Stimulated activated CD4-positive, alpha-beta T cell treated with anti-CD3 and anti-CD28 coated beads, Interleukin-1b, Interleukin-23, amount 100 ng/mL, for 48 hours (primary cell): Measurements from ENCODE around the gene ELMO1.

ENCODE experiments used
- DNase-seq: peaks from one replicate; pipeline ENCODE4 v3.0.0-alpha.2; 2020

ELMO1 gene

DNA sequence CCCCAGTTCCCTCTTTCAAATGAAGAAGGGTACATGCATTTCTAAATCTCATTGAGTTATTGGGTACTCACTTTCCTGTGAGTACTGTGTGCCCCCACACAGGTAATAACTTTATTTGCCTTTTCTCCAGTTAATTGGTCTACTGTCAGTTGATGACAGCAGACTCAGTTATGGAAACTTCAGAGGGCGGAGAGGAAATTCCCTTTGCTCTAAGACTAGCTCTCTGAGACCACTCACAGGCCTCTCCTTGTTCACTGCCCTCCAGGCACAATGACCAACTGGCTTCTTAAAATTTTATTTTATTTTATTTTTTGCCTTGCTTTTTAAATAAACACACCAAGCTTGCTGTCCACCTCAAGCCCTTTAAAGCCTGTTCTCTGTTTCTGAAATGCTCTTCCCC is 488.6 kb downstream of the ELMO1 start:
- DNase-seq, result no peak

DNA sequence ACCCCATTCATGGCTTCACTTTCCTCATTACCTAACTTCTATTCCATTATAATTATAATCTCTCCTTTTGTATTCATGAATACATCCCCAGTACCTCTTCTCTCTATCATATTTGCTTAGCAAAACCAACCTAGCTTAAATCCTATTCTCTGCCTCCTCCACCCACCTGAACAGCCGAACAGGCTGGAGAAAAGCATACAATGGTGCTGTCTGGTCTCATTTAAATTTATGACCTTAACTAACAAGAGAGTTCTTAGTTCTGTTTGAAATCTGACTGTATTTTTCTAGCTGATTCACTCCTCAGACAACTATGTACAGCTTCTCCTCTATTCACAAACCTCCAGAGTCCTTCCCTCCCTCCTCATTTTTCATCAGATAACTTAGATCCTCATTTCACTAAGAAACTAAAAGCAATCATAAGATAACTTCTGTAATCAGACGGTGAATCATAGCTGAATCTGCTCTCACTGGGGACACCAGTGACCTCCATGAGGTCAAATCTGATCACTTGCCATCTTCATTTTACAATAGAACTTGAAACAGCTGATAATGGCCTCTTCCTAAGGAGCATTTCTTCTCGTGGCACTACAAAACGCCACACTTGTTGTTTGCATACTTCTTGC is 490.4 kb downstream of the ELMO1 start:
- DNase-seq, result no peak

DNA sequence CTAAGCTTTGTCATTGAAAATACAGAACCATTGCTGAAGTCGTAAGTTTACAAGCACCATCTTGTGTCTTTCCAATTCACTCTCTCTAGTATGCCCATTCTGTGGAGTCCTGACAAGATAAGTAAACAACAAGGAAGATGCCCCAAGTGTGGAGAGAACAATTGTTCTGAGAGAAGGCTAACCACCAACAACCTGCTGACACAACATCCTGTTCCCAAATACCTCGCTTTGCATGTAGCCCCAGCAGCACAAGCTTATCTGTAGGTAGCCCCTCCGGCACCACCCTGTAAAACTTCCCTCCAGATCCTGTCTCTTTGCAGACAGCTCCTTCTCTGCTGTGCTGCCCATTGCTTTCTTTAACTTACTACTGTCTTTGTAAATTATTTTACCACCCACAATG is 491.0 kb downstream of the ELMO1 start:
- no peak for DNase-seq

DNA sequence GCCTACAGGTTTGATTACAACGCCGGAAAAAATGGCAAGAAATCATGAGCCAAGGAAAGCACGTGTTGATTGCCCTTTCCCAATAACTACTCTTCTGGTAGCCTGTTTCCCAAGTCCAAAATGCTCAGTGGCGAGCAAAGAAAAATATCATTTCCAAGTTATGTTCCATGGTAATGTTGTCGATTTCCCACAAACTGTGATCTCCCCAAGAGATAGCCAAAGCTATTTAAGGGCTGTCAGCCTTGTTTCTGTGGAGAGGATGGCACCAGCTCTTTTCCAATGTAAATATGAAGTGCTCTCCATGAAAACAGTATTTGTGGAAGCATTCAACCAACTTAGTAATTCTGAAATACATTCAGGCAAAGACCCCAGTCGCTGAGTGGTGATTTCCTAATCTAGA is 491.9 kb downstream of the ELMO1 start:
- no peak for DNase-seq

DNA sequence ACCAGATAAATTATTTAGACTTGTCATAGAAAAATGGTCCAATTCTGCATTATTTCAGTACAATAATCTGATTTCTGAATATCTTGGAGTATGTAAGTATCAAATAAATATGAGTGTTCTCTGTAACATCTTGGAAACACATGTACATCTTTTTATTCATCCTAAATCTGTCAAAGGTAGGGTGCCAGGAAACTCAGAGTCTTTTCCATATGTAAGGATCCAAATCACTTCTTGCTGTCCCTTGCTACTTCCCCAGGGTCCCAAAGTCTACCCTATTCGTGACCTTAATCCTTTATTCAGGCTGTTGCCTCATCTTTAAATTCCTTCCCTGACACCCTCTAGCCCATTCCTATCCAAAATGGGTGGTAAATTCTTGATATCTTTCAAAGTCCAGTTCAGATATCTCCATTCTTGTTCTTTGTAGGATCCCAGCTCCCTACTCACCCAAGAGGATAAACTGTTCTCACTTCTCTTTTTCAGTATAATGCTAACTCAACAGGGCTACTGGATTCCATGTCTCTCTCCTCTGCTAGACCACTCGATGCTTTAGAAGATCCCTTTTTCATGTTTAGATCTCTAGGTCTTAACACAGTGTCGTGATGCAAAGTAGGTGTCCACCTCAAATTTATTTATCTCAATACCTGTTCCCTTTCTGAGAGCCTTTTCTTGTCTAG is 493.1 kb downstream of the ELMO1 start:
- DNase-seq, result no peak

DNA sequence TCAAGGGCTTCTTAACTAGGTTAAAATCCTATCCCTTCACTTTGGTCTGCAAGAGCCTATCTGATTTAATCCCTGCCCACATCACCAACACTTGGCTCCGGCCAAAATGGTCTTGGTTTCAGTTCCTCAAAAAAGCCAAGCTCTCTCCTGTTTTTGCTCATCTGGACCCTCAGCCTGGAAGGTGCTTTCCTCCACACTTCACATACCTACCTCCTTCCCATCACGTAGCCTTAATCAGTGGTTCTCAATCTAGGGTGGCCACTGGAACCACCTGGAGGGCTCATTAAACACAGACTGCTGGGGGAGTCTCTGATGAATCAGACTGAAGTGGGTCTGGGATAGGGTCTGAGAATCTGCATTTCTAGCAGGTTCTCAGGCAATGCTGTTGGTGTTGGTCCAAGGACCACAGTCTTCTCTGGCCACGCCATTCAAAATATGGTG is 497.4 kb downstream of the ELMO1 start:
- no peak for DNase-seq

DNA sequence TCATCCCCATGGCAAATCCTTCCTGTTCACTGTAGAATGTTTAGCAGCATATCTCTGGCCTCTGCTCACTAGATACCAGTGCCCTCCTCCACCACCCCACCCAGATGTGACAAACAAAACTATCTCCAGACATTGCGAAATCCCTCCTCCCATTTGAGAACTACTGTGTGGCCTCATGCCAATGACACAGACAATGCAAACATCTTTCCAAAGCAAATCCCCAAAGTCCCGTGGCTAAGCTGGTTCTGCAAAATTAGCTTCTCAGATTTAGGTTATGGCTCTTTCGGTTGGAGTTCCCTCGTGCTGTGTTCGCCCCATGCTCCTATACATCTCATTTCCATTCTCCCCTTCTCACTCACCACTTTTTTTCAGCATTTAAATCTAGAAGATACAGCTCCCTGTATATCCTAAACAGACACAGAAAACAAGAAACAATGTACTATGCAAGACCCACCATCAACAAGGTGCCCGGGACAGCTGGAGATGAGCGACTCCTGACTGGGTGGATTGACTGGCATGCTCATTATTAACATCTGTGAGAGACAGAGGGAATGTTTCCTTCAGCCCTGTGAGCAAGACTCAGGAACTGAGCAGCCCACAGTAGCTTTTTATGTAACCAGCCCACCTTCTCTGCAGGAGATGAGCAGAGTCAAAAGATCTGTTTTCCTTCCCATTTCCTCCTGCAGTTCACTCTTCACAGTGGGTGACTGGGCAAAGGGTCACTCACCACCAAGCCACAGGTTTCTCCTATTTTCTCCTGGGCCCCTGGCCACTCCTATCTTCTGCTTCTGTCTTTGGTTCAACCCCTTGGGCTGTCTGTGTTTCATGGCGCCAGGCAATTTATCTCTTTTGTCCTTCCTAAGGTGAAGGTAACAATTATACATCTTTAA is 498.7 kb downstream of the ELMO1 start:
- no peak for DNase-seq

DNA sequence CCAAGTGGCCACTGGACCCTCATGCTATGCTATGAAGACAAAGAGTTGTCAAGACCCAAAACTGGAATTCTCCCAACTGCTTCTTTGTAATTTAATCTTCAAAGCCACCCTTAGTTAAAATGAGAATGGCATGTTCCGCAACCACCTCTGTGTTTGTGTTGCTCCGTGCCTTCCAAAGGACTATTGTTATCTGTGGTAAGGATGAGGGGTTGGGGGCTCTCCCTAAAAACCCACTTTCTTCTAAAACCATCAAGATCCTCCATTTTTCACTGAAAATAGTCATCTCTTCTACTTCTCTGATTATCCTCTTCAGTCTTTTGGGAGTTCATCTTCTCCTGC is 502.3 kb downstream of the ELMO1 start:
- DNase-seq, result no peak

DNA sequence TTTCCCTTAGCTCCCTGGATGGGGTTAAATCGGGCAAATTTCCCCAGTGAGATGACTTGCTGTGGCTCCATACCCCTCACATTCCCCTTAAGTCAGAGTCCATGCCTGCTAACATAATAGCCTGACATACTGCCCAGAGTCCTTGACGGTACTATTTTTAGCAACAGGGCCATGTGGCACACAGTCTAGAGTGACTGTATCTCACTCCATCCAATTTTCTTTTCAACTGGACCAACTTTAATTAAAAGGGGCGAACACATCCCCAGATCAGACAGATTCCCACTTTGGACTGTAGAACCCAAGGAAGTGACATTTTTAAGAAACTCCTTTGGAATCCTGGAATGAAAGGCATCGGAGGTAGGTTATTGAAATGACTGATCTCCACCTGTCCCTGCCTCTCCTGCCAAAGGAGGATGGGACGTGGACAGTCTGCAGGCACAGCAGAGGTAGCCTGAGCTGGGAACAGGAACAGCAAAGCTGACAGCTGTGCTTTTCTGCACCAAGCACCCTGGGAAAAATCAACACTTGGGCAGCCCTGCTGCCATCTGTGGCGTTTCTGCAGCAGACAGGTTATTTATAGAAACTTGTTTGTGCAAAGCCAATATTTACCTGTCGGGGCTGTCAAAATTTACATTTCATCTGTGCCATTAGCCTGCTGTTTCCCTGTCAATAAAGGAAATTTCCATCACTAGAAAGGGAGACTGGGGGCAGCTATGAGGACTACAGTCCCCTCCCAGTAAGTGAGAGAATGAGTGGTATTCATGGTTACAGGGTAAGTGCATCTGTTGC is 502.9 kb downstream of the ELMO1 start:
- DNase-seq, result no peak

DNA sequence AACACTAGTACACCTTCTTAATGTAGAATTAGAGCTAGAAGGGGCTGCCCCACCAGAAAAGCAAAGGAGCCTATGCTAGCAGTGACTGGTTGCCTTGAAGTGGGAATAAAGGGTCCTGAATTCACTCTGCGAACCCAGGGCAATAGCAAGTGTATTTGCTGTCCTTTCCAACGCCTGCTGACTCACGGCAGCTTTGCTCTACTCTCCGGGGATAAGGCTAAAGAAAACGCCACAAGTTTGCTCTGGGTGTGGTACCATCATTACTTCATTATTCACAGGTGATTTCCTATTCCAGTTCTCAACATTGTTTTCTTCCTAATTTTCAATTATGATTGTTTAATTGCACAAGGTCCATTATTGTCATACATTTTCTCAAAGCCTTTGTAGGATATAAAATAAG is 503.8 kb downstream of the ELMO1 start:
- no peak for DNase-seq

DNA sequence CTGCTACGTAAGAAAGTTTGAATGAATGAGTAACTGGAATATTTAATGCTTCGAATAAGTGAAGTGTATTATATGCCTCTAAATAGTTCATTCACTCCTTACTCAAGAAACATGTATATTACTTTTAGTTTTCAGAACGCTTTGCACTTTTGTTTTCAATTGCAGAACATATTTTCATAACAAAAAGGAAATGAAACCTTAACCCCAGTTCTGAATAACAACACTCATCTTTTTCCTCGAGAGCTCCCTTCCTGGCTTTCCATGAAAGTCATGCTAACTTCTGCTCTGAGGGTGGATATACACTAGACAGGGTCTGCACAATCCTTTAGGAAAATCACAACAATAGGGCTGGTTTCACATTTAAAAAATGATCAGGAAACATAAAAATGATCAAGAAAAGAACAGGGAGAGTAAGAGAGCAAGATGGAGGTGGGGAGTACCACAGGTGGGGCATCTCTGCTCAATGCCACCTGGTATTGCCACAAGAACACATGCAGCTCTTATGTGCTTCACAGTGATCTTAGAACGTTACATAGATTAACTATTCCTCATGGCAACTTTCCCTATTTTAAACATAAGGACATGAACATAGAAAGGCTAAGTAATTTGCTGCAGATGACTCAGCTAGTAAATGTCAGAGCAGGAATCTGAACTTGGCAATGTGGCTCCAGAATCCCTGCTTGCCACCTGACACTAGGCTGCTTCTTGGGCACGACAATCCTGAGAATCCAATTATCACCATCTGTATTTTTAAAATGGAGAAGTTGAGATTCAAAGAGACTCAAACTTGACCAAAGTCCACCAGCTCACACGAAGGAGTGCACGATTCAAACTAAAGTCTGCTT is 504.9 kb downstream of the ELMO1 start:
- DNase-seq, result no peak

DNA sequence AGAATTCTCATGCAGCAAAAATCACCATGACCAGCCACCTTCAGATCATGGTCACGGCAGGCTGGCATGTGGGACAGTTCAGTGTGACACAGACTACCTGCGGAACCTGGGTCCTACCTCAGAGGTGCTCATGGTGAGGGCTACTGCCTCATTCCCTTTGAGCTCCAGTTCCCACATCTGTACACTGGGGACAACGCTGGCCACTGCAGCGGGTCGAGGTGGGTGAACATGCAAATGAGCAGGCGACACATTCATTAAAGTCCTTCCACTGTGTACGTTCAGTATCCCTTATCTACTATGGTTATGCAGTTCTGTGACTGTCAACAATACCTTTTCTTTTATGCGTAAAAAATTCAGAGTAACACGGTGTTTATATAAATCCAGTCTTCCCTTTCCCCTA is 505.7 kb downstream of the ELMO1 start:
- DNase-seq, result no peak

DNA sequence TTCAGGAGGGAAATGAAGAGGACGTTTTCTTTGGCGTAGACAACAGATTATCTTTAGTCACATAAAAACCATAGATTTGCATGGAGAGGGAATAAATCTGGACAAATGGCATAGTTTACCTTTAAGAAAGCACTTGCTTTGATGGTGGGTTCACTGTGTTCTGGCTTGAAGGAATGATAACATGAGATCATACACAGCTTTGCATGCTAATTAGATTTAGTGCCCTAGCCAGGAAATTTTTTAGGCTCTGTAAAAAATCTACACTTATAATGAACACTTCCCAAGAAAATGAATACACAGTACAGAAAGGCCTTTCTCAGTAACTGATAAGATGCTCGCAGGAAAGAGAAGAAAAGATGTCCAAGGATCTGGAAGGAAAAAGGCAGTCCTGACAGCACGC is 506.1 kb downstream of the ELMO1 start:
- DNase-seq, result no peak

DNA sequence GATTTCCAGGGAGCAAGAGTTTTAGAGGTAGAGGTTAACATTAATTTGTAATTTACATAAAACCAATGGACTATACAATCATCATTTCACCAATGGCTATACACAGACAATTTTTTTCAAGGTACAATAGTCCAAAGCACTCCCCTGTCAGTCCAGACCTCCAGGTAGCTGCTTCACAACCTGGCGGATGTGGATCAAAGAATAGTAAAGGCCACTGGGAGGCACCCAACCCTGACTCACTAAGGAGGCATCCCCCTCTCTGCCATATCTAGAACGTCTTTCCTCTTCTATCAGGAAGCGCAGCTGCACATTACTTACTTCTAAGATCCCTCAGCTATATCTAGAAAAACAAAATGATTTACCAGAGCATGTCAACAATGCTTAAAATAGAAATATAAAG is 506.6 kb downstream of the ELMO1 start:
- DNase-seq, result no peak

DNA sequence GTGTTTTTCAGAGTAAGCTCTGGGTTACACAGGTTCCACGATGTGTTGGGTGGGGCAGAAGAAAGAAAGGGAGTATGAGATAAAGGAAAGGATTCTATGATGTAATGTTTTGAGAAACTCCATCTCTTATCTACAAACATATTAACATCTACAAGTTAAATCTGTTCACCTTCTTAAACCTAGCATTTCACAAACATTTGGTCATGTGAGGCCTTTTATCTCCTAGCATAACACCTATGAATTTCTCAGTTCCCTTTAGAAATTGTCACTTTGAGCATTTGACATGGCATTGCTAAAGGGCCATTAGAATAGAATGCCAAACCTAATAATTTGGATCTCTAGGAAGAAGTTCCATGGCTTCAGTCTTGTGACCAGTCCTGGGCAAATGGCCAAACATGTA is 507.3 kb downstream of the ELMO1 start:
- no peak for DNase-seq

DNA sequence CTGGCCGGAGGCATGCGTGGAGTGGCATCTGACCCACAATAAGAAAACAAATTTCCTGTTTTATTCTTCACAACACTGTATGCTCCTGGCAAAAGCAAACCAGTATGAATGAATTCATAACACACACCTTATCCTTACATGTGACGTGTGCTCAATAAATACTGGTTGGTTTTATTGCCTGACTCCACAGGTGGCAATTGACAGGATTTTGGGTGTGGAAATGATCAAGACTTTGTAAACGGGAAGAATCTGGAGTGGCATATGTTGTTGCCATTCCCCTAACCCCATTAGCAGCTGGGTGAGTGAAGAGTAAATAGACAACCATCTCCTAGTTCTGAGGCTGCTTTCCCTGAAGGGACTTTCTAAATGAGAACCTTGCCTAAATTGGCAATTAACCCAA is 508.8 kb downstream of the ELMO1 start:
- DNase-seq, result no peak

DNA sequence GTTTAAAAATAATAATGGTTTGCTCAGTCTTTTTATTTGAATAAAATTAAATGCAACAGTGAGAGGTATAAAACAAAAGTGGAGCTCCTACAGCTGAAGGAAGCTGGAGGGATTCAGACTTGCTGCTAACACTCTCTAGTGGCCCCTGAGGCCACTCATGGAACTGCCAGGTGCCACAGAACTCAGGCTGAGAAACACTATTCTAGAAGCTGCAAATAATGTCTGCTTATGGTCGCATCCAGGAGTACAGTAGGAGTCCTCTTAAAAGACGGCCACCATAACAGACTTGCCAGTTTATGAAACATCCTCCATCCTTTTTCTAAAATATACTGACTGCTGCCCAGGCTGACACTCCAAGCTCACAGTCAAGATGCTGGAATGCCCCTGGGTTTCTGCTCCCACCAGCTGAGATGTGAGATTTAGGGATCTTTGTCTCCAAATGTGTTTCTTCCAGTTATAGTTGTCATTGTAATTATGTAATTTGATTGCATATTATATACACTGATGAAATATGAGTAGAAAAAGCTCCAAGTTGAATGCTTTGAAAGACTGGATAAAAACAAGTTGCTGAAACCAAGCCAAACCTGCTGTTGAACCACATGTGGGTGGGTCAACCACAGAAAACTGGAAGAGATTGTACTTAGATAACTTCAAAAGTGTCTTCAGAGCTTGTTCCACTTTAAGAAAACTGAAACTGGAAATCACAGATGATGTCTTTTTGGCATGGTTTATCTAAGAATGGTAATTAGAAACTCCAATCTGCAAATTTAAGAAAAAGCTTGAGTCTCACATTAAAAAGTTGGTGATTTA is 510.7 kb downstream of the ELMO1 start:
- DNase-seq, result no peak

DNA sequence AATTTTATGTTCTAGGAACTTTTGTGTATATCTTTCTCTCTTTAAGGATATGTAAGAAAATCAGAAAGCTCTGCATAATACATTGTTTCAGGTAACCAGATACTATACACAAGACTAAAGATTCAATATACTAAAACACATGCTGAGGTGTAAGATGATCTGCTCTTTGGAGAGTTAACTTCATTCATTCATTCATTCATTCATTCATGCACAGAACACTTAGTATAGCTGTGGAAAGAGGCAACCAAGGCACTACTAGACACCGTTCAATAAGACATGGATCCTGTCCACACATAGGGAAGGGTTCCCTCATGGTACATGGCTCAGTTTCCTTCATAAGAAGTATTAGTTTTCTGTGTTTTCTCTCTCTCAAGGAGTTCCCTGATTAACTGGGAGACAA is 516.8 kb downstream of the ELMO1 start:
- no peak for DNase-seq

DNA sequence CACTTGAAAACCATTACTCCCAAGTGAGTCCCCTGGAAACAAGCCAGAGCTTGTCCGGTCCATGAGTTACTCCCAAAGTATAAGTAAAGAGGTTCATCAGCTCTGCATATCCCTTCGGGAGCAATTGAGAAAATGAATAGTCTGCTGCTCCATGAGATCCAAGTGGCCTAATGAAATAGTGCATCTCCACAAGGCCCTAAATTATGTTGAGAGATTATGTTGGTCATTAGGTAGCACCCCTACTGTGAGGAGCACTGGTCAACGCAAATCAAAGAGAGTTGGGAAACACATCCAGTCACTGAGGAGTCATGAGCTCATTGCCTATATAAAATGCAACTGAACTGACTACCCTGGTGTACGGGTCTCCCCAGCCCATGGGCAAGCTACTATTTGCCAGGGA is 518.9 kb downstream of the ELMO1 start:
- no peak for DNase-seq

DNA sequence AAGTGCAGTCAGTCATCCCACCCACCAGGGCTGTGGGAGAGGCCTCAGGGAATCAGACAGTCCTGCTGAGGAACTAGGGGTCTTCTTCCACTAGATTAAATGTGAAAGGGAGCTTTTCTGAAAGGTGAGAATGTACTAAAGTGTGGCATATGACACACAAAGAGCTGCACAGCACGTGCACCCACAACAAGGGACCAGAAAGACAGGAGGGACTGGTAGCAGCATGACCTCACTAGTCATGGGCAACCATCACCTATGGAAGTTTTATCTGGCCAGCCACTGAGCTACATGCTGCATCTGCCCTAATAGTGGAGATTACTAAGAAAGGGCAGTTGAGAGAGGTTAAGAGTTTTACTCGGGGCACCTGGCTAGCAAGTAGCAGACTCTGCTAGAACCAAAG is 519.9 kb downstream of the ELMO1 start:
- no peak for DNase-seq

DNA sequence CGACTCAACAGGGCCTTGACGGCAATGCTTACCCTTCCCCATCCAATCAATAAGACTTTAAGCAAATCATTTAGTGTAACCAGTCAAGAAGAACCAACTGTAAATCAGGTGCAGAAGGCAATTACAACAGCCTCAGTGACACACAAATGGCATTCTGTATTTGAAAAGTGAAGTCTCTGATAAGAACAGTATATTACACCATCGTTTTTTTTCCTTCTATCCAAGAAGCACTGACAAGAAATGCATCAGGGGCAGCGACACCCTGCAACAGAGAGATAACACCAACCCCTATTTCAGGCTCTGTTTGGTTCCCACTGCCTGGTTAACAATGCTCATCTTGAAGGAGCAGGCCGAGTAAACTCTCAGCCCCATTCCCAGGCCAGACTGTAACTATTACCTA is 520.4 kb downstream of the ELMO1 start:
- DNase-seq, result no peak

DNA sequence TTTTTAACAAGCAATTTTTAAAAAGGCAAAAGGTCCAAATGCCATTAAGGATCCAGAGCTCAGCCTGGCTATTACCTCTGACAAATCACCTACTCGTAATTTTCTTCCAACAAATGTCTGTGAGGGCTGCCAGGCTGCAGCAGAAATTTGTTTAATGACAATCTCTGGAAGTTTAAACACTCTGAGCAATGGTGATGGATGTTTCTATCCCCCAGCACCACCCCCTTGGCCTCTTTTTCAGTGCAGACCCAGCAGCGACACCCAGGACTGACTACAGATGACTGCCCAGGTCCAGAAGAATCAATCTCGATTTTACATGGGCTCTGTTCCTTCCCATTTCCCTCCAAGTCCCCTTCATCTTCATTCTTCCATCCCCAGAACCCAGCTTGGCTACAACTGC is 523.0 kb downstream of the ELMO1 start:
- no peak for DNase-seq
